Karpas-422 (cell line): ENCODE measurements around the gene ST7. TPM values are rescaled to one million over a fixed set of nuclear protein-coding genes. Genes with fewer than 3 reads are reported as not detected.

ENCODE experiments used
- DNase-seq: peaks from one replicate; pipeline ENCODE4 v3.0.0-alpha.2; 2015
- H2AFZ ChIP-seq: fragments of 200-600 bp; sonication (generic); 2 replicates; pipeline ENCODE4 v1.6.1; 2014; ENCODE audit warnings: antibody characterized with exemption, low read length, mixed read lengths
- H3K27ac ChIP-seq: fragments of 200-600 bp; sonication (generic); 2 replicates; pipeline ENCODE4 v1.5.1; 2014; ENCODE audit warnings: mild to moderate bottlenecking, low read length, moderate library complexity
- H3K27me3 ChIP-seq: fragments of 200-600 bp; sonication (generic); 2 replicates; pipeline ENCODE4 v1.6.1; 2014; ENCODE audit warnings: low read length, mixed read lengths
- H3K36me3 ChIP-seq: fragments of 200-600 bp; sonication (generic); 2 replicates; pipeline ENCODE4 v1.6.1; 2014; ENCODE audit warnings: low read length, mixed read lengths; ENCODE audit not compliant: insufficient read depth
- H3K4me1 ChIP-seq: fragments of 200-600 bp; sonication (generic); 2 replicates; pipeline ENCODE4 v1.6.1; 2014; ENCODE audit warnings: mild to moderate bottlenecking, low read length, mixed read lengths
- H3K4me2 ChIP-seq: fragments of 200-600 bp; sonication (generic); 2 replicates; pipeline ENCODE4 v1.6.1; 2014; ENCODE audit warnings: low read length, low read depth, mild to moderate bottlenecking; ENCODE audit not compliant: poor library complexity, severe bottlenecking
- H3K4me3 ChIP-seq: fragments of 200-600 bp; sonication (generic); 2 replicates; pipeline ENCODE4 v1.5.1; 2014; ENCODE audit warnings: mild to moderate bottlenecking, antibody characterized with exemption, low read length, mixed read lengths
- H3K79me2 ChIP-seq: fragments of 200-600 bp; sonication (generic); 2 replicates; pipeline ENCODE4 v1.6.1; 2014; ENCODE audit warnings: mild to moderate bottlenecking, low read length, mixed read lengths
- H3K9ac ChIP-seq: fragments of 200-600 bp; sonication (generic); 2 replicates; pipeline ENCODE4 v1.6.0; 2014; ENCODE audit warnings: low read length
- H3K9me2 ChIP-seq: fragments of 200-600 bp; sonication (generic), shearing (Covaris generic); replicated peaks from 2 replicates; pipeline ENCODE4 v1.6.0; 2014; ENCODE audit warnings: mild to moderate bottlenecking, low read length, moderate library complexity; ENCODE audit not compliant: insufficient read depth
- H3K9me3 ChIP-seq: fragments of 300-700, 200-600 bp; sonication (generic); 2 replicates; pipeline ENCODE4 v1.6.1; 2014; ENCODE audit warnings: low read length, mixed read lengths
- H4K20me1 ChIP-seq: fragments of 200-600 bp; sonication (generic); 2 replicates; pipeline ENCODE4 v1.6.1; 2014; ENCODE audit warnings: mild to moderate bottlenecking, antibody characterized with exemption, low read length, low read depth; ENCODE audit not compliant: insufficient read depth
- total RNA-seq: library from RNA; depleted of rRNA; stranded (reverse); fragments of >200 nt; shearing (Covaris generic); gene quantifications from 2 replicates; pipeline ENCODE4 v1.2.3, GENCODE V29; 2014; ENCODE audit warnings: low replicate concordance

The ST7 gene
- total RNA-seq, 1 experiment from 2014 or later, result 4.6 TPM

GRCh38 chr7:117216436-117217069 is 263.3 kb downstream of the ST7 start:
- DNase-seq, result no peak
- Histone ChIP-seq H3K9me2 (no peaks in the 10 kb centered on the region), H3K4me1 (no peaks in the 10 kb centered on the region), H3K9me3 (no peaks in the 10 kb centered on the region), H3K4me3 (no peak overlapping the region), H2AFZ (no peak overlapping the region), H4K20me1 (no peaks in the 10 kb centered on the region), H3K27ac (no peak overlapping the region), H3K27me3 (no peaks in the 10 kb centered on the region), H3K79me2 (no peaks in the 10 kb centered on the region), H3K36me3 (no peaks in the 10 kb centered on the region), H3K4me2 (no peak overlapping the region), H3K9ac (no peak overlapping the region)

GRCh38 chr7:117217106-117218035 is 264.1 kb downstream of the ST7 start:
- Histone ChIP-seq H2AFZ (no peak overlapping the region), H3K79me2 (no peaks in the 10 kb centered on the region)
- DNase-seq, result no peak

GRCh38 chr7:117218700-117219099 is 265.4 kb downstream of the ST7 start:
- H3K27me3 ChIP-seq, result no peaks in the 10 kb centered on the region
- H3K9ac ChIP-seq, result no peak overlapping the region
- no peak for DNase-seq
- no peak overlapping the region for H3K4me3 ChIP-seq
- H3K36me3 ChIP-seq, result no peaks in the 10 kb centered on the region
- H3K4me1 ChIP-seq, result no peaks in the 10 kb centered on the region
- H3K79me2 ChIP-seq, result no peaks in the 10 kb centered on the region
- H3K9me2 ChIP-seq, result no peaks in the 10 kb centered on the region
- no peaks in the 10 kb centered on the region for H3K9me3 ChIP-seq
- H2AFZ ChIP-seq, result no peak overlapping the region
- H4K20me1 ChIP-seq, result no peaks in the 10 kb centered on the region
- no peak overlapping the region for H3K4me2 ChIP-seq
- H3K27ac ChIP-seq, result no peak overlapping the region

More at GRCh38 chr7:117217106-117218035, 264.1 kb downstream of the ST7 start:
- H3K9me2 ChIP-seq, result no peaks in the 10 kb centered on the region
- H4K20me1 ChIP-seq, result no peaks in the 10 kb centered on the region
- no peak overlapping the region for H3K4me2 ChIP-seq
- H3K4me1 ChIP-seq, result no peaks in the 10 kb centered on the region
- H3K4me3 ChIP-seq, result no peak overlapping the region
- H3K27ac ChIP-seq, result no peak overlapping the region
- H3K27me3 ChIP-seq, result no peaks in the 10 kb centered on the region
- no peaks in the 10 kb centered on the region for H3K36me3 ChIP-seq
- H3K9ac ChIP-seq, result no peak overlapping the region
- no peaks in the 10 kb centered on the region for H3K9me3 ChIP-seq

DNA sequence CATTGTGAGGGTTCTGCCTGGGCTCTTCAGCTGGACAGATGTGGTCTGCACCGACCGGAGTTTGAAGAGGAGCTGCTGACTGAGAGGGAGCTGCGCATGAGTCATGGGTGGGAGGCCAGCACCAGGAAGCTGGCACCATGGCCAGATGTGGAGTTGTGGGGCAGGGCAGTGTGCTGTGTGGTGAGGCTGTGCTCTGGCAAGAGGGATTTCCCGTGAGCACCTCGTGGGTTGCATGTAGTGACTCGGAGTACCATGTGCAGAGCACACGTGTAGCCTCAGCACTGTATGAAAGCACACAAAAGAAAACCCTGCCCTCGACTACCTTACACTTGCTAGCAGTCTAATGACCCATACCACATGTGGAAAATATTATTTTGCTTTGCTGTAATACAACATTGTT is 266.2 kb downstream of the ST7 start:
- Histone ChIP-seq H3K4me1 (no peaks in the 10 kb centered on the region), H3K9ac (no peak overlapping the region), H3K4me2 (no peak overlapping the region)

DNA sequence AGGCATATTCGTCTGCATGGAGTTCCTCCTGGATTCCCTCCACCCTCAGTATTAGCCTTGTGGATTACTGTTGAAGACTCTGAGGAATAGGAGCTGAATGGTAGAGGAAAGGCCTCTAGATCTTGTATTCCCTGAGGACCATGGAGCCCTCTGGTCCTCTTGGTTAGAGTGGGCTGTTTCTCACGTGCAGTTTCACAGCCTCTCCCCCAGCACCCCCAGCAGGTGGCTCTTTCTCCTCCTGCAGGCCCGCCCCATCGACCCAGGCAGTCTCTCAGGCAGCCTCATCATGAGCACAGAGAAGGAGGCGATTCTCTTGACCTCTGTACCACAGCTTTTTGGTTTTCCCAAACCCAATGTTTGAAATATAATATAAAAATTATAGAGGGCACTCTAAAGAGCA is 267.5 kb downstream of the ST7 start:
- no peaks in the 10 kb centered on the region for H3K27me3 ChIP-seq
- H3K79me2 ChIP-seq, result no peaks in the 10 kb centered on the region
- H3K4me2 ChIP-seq, result no peak overlapping the region
- no peaks in the 10 kb centered on the region for H3K9me2 ChIP-seq
- no peaks in the 10 kb centered on the region for H3K36me3 ChIP-seq
- no peak overlapping the region for H3K27ac ChIP-seq
- no peak overlapping the region for H2AFZ ChIP-seq
- H3K9ac ChIP-seq, result no peak overlapping the region
- H3K4me3 ChIP-seq, result no peak overlapping the region
- H3K9me3 ChIP-seq, result no peaks in the 10 kb centered on the region
- DNase-seq, result no peak
- no peaks in the 10 kb centered on the region for H3K4me1 ChIP-seq
- no peaks in the 10 kb centered on the region for H4K20me1 ChIP-seq

More for the DNA sequence above, 266.2 kb downstream of the ST7 start:
- Histone ChIP-seq H3K9me3 (no peaks in the 10 kb centered on the region), H3K9me2 (no peaks in the 10 kb centered on the region), H3K27me3 (no peaks in the 10 kb centered on the region), H3K4me3 (no peak overlapping the region), H3K79me2 (no peaks in the 10 kb centered on the region), H3K27ac (no peak overlapping the region), H3K36me3 (no peaks in the 10 kb centered on the region), H2AFZ (no peak overlapping the region), H4K20me1 (no peaks in the 10 kb centered on the region)
- DNase-seq, result no peak

- no peak overlapping the region for H3K27ac ChIP-seq
- no peaks in the 10 kb centered on the region for H3K27me3 ChIP-seq
- no peak for DNase-seq
- H3K9me3 ChIP-seq, result no peaks in the 10 kb centered on the region
- no peak overlapping the region for H2AFZ ChIP-seq
- H3K4me1 ChIP-seq, result no peaks in the 10 kb centered on the region
- H3K4me3 ChIP-seq, result no peak overlapping the region
- H3K9me2 ChIP-seq, result no peaks in the 10 kb centered on the region
- no peak overlapping the region for H3K4me2 ChIP-seq
- H3K9ac ChIP-seq, result no peak overlapping the region
- H3K79me2 ChIP-seq, result no peaks in the 10 kb centered on the region
- H3K36me3 ChIP-seq, result no peaks in the 10 kb centered on the region
- H4K20me1 ChIP-seq, result no peaks in the 10 kb centered on the region
These were observed 272.2 kb downstream of the ST7 start for GRCh38 chr7:117225536-117225935.

DNA sequence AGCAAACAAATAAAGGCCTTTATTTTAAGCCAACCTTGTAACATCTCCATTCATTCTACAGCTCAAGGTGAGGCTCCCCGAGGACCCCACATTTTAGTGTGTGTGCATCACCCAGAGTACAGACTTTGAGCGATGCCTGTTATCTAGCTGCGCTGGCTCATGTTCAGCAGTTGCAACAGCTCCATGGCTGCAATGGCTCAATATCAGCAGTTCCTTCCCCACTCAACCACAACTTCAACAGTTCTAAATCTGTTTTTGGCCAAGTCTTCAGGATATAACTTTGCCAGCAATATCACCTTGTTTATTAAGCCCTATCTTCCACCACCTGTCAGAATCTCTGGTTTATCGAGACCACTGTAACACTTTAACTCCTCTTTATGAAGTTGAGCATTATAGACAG is 273.8 kb downstream of the ST7 start:
- Histone ChIP-seq H3K79me2 (no peaks in the 10 kb centered on the region), H2AFZ (no peak overlapping the region), H4K20me1 (no peaks in the 10 kb centered on the region), H3K9ac (no peak overlapping the region), H3K27ac (no peak overlapping the region), H3K9me2 (no peaks in the 10 kb centered on the region), H3K4me1 (no peaks in the 10 kb centered on the region), H3K4me3 (no peak overlapping the region), H3K27me3 (no peaks in the 10 kb centered on the region), H3K36me3 (no peaks in the 10 kb centered on the region), H3K4me2 (no peak overlapping the region), H3K9me3 (no peaks in the 10 kb centered on the region)
- DNase-seq, result no peak

DNA sequence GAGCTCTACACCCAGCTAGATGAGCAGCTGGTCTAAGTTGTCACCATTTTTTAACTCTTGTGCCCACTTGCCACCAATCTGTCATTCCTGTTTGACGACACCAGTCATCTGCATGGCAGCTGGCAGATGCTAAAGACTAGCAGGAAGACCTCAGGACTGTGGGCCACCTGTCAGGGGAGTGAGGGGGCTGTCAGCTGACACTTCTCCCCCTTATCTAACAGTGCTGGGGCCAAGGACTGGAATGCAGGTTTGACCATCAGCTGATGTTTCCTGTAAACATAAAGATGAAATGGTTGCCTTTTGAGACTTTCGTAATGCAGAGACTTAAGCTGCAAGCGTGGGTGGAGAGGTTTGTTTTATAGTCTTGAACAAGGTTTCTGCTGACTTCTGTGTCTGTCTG is 276.0 kb downstream of the ST7 start:
- H3K9me2 ChIP-seq, result no peaks in the 10 kb centered on the region
- H3K27me3 ChIP-seq, result no peaks in the 10 kb centered on the region
- no peaks in the 10 kb centered on the region for H3K4me1 ChIP-seq
- no peak overlapping the region for H3K4me2 ChIP-seq
- no peaks in the 10 kb centered on the region for H3K79me2 ChIP-seq
- H3K36me3 ChIP-seq, result no peaks in the 10 kb centered on the region
- no peak overlapping the region for H2AFZ ChIP-seq
- DNase-seq, result no peak
- no peak overlapping the region for H3K27ac ChIP-seq
- no peaks in the 10 kb centered on the region for H3K9me3 ChIP-seq
- H3K9ac ChIP-seq, result no peak overlapping the region
- no peak overlapping the region for H3K4me3 ChIP-seq
- H4K20me1 ChIP-seq, result no peaks in the 10 kb centered on the region
